Measurements from ENCODE around the gene GJD4.

Gene GJD4

DNA sequence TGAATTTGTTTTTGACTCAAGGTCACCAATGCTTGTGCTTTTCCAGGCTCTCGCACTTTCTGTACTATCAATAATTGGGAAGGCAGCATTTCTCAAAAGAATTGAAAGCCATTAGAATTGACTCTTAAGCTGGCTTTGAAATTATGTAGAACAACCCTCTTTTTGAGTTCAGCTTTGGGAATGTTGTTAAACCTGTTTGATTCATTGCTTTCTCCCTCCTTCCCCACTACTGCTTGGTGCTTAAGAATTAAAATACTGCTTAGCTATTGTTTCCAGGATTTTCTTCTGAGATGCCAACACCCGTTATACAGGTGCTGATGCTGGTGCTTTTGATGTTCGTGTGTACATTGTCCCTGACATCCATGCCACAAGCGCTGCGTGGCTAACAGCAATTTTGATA, 52.5 kb downstream of the GJD4 start:
- no peak for DNase-seq (ENCODE audit: low spot score)
